Fibroblast of the aortic adventitia (primary cell): ENCODE data around the gene BGLAP. TPM values are rescaled to one million over a fixed set of nuclear protein-coding genes. Genes with fewer than 3 reads are reported as not detected.

Experiments
- DNase-seq: peaks from one replicate; pipeline ENCODE4 v3.0.0-alpha.2; 2010; ENCODE audit warnings: low read depth
- H3K4me3 ChIP-seq: 2 replicates; pipeline ENCODE4 v1.5.1; 2011; ENCODE audit warnings: low read depth, mild to moderate bottlenecking, control low read depth, low read length, moderate library complexity
- CTCF ChIP-seq: IDR thresholded peaks from 2 replicates; pipeline ENCODE4 v1.5.1; 2011; ENCODE audit warnings: mild to moderate bottlenecking, low read length, control low read depth, inconsistent platforms; ENCODE audit not compliant: insufficient read depth
- total RNA-seq: library from RNA; depleted of rRNA; stranded (reverse); fragments of >200 nt; gene quantifications from 2 replicates; pipeline ENCODE4 v1.2.3, GENCODE V29; 2012; ENCODE audit warnings: low replicate concordance

The BGLAP gene
- total RNA-seq, 1 donor, result 0.18 TPM

GRCh38 chr1:156221986-156222692 lies 19.8 kb upstream of the BGLAP start:
- no peak for TF ChIP-seq CTCF
- no peak overlapping the region for H3K4me3 ChIP-seq

GRCh38 chr1:156225677-156226014 lies 16.3 kb upstream of the BGLAP start:
- TF ChIP-seq CTCF, result no peak
- no peak overlapping the region for H3K4me3 ChIP-seq
- DNase-seq, result no peak

More at GRCh38 chr1:156221986-156222692, 19.8 kb upstream of the BGLAP start:
- no peak for DNase-seq

GRCh38 chr1:156226116-156226538 lies 15.9 kb upstream of the BGLAP start:
- no peak overlapping the region for H3K4me3 ChIP-seq
- no peak for DNase-seq
- no peak for TF ChIP-seq CTCF

GRCh38 chr1:156226782-156227181 lies 15.2 kb upstream of the BGLAP start:
- no peak for TF ChIP-seq CTCF
- no peak for DNase-seq
- H3K4me3 ChIP-seq, result no peak overlapping the region

- no peak for DNase-seq
- no peak for TF ChIP-seq CTCF
- H3K4me3 ChIP-seq, result no peak overlapping the region
Measured at GRCh38 chr1:156228501-156228900, 13.5 kb upstream of the BGLAP start.

- DNase-seq, result no peak
Measured at GRCh38 chr1:156229809-156230472, 12.0 kb upstream of the BGLAP start.

More at GRCh38 chr1:156229809-156230472, 12.0 kb upstream of the BGLAP start:
- no peak for TF ChIP-seq CTCF
- H3K4me3 ChIP-seq, result no peak overlapping the region
